B cell (primary cell): ENCODE results near the gene ARHGAP45. TPM values are rescaled to one million over a fixed set of nuclear protein-coding genes. Genes with fewer than 3 reads are reported as not detected.

Source experiments
- ATAC-seq: fragments of 200-7000 bp; cut with Tn5 transposase; one replicate; pipeline ENCODE4 v1.10.0; 2021; ENCODE audit warnings: low read depth, mild to moderate bottlenecking, moderate number of reproducible peaks, moderate library complexity
- CTCF ChIA-PET: fragments of 350-600 bp; sonication (Branson Sonifier 250); formaldehyde crosslinking; loops from one replicate; lab custom pipeline; 2021; ENCODE audit warnings: antibody characterized with exemption, inconsistent platforms; lab: Charles Lee
- POLR2A ChIA-PET: fragments of 350-600 bp; sonication (Branson Sonifier 250); formaldehyde crosslinking; loops from one replicate; lab custom pipeline; 2021; ENCODE audit warnings: antibody characterized with exemption; lab: Charles Lee
- DNase-seq: peaks from one replicate; pipeline ENCODE4 v3.0.0; 2013
- H2AFZ ChIP-seq: 2 replicates; pipeline ENCODE4 v1.6.1; 2012; ENCODE audit warnings: mild to moderate bottlenecking, low read depth, low read length; ENCODE audit not compliant: insufficient read depth, poor library complexity, severe bottlenecking
- H3K27ac ChIP-seq, 2 donors: 1 replicate in 1 of 2; 2 replicates in 1 of 2; pipeline ENCODE4 v1.5.1; 2012 to 2013; ENCODE audit warnings: low read length in 2 of 2, mild to moderate bottlenecking in 2 of 2, moderate library complexity in 1 of 2
- H3K27me3 ChIP-seq, 4 experiments: fragments of 200-600 bp in 1 of 4; sonication (generic) in 1 of 4; replicated peaks in 1 of 4; 1 replicate in 2 of 4; 2 replicates in 2 of 4; pipeline versions ENCODE4 v1.6.1 to v1.7.0; 2013 to 2016; ENCODE audit warnings: low read length in 3 of 4, mild to moderate bottlenecking in 2 of 4, mixed read lengths in 1 of 4, moderate library complexity in 1 of 4; ENCODE audit not compliant: insufficient read depth in 4 of 4, control insufficient read depth in 3 of 4; ENCODE audit errors: control extremely low read depth in 1 of 4
- H3K36me3 ChIP-seq, 2 experiments: replicated peaks in 1 of 2; 1 replicate in 1 of 2; 2 replicates in 1 of 2; pipeline versions ENCODE4 v1.6.1 to v1.7.1; 2013; ENCODE audit warnings: low read length in 1 of 2; ENCODE audit not compliant: insufficient read depth in 2 of 2, control insufficient read depth in 1 of 2; ENCODE audit errors: control extremely low read depth in 1 of 2, extremely low read depth in 1 of 2
- H3K4me1 ChIP-seq, 2 donors: fragments of 200-600 bp in 1 of 2; sonication (generic) in 1 of 2; 1 replicate in 1 of 2; 2 replicates in 1 of 2; pipeline versions ENCODE4 v1.5.1 to v1.6.1; 2013 to 2017; ENCODE audit warnings: low read length in 2 of 2; ENCODE audit not compliant: control insufficient read depth in 2 of 2, insufficient read depth in 2 of 2
- H3K4me2 ChIP-seq: replicated peaks from 2 replicates; pipeline ENCODE3; 2012; ENCODE audit warnings: mild to moderate bottlenecking, low read depth, low read length; ENCODE audit not compliant: poor library complexity, severe bottlenecking
- H3K4me3 ChIP-seq, 5 experiments: fragments of 200-600 bp in 1 of 5; sonication (generic) in 1 of 5; 1 replicate in 3 of 5; 2 replicates in 2 of 5; pipeline versions ENCODE4 v1.5.1 to v1.7.0; 2011 to 2016; ENCODE audit warnings: low read length in 4 of 5, mild to moderate bottlenecking in 4 of 5, low read depth in 2 of 5, control low read depth in 1 of 5, moderate library complexity in 1 of 5; ENCODE audit not compliant: insufficient read depth in 1 of 5; ENCODE audit errors: control extremely low read depth in 1 of 5, extremely low read depth in 1 of 5
- H3K79me2 ChIP-seq: fragments of 200-600 bp; sonication (generic); one replicate; pipeline ENCODE4 v1.6.0; 2016; ENCODE audit warnings: low read length; ENCODE audit not compliant: control insufficient read depth, insufficient read depth
- H3K9ac ChIP-seq: fragments of 200-600 bp; sonication (generic); 2 replicates; pipeline ENCODE4 v1.6.1; 2017; ENCODE audit warnings: mild to moderate bottlenecking, low read length, moderate library complexity
- H3K9me3 ChIP-seq, 3 donors: one replicate each; pipeline versions ENCODE4 v1.6.1 to v1.7.1; 2013; ENCODE audit warnings: low read length in 2 of 3; ENCODE audit not compliant: control insufficient read depth in 2 of 3, insufficient read depth in 1 of 3; ENCODE audit errors: control extremely low read depth in 1 of 3
- H4K20me1 ChIP-seq: 2 replicates; pipeline ENCODE4 v1.6.0; 2012; ENCODE audit warnings: mild to moderate bottlenecking, low read length; ENCODE audit not compliant: insufficient read depth, control insufficient read depth, poor library complexity, severe bottlenecking
- H3K27ac Mint-ChIP-seq: one replicate; pipeline ENCODE4 v1.8.0; 2021; ENCODE audit warnings: mixed read lengths
- H3K27me3 Mint-ChIP-seq: one replicate; pipeline ENCODE4 v1.8.0; 2021; ENCODE audit warnings: mixed read lengths
- H3K4me1 Mint-ChIP-seq: one replicate; pipeline ENCODE4 v1.8.0; 2021; ENCODE audit warnings: mixed read lengths
- H3K4me3 Mint-ChIP-seq: one replicate; pipeline ENCODE4 v1.8.0; 2021; ENCODE audit warnings: mixed read lengths
- H3K9me3 Mint-ChIP-seq: one replicate; pipeline ENCODE4 v1.8.0; 2022; ENCODE audit warnings: mixed read lengths; ENCODE audit not compliant: insufficient read depth
- EZH2 ChIP-seq: IDR thresholded peaks from 2 replicates; pipeline ENCODE4 v1.6.1; 2012; ENCODE audit warnings: borderline replicate concordance, low read depth, mild to moderate bottlenecking, moderate library complexity, low read length; ENCODE audit not compliant: insufficient read depth, poor library complexity, severe bottlenecking
- WGBS: methylation state at CpG from one replicate; pipeline ENCODE4 v1.1.5; 2013; ENCODE audit warnings: missing lambda C conversion rate; ENCODE audit not compliant: insufficient coverage; 5-methylcytosine and 5-hydroxymethylcytosine counted together
- intact Hi-C: fragments of 100-400 bp; cut with micrococcal nuclease; formaldehyde crosslinking; loops from one replicate; pipeline ENCODE4 v1.10.0; 2022
- polyA plus RNA-seq: library from polyadenylated mRNA; depleted of rRNA; stranded (reverse); fragments of >200 nt; gene quantifications from 2 replicates; pipeline ENCODE4 v1.2.3, GENCODE V29; 2012
- total RNA-seq, 2 donors: library from RNA; stranded (reverse); fragments of 120-200 nt in 1 of 2; gene quantifications; 1 replicate in 1 of 2; 2 replicates in 1 of 2; pipeline versions ENCODE4 v1.2.3 to v1.2.4, GENCODE V29; 2013 to 2022
- TF ChIP-seq, protein P1 (sequence below): fragments of 200-600 bp; IDR thresholded peaks from one replicate; pipeline ENCODE4 v1.8.0; 2022; ENCODE audit warnings: antibody characterized with exemption, mild to moderate bottlenecking

The ARHGAP45 gene
- total and polyA plus RNA-seq, 2 donors (not counting 1 experiment from before 2014, with no cell fraction given), result 488 to 490 TPM

GRCh38 chr19:1026783-1027649 is 40.0 kb upstream of the ARHGAP45 start:
- Histone ChIP-seq H3K4me3 (peak overlapping the region; percentile 60 to 99 (median 87)), H2AFZ (peak overlapping the region; percentile 78), H3K27me3 (no peaks in the 10 kb centered on the region), H3K4me1 (peaks cover 16 to 31% of the 10 kb centered on the region in 2 donors), H3K9ac (peak overlapping the region; percentile 87), H3K79me2 (peaks cover 52% of the 10 kb centered on the region), H3K4me2 (peak overlapping the region; percentile 91), H3K9me3 (no peaks in the 10 kb centered on the region), H3K36me3 (peaks cover 0 to 21% of the 10 kb centered on the region in 2 experiments), H3K27ac (peak overlapping the region; percentile 72 to 85), H4K20me1 (peaks cover 52% of the 10 kb centered on the region)
- Mint-ChIP-seq H3K9me3 (no peaks in the 10 kb centered on the region), H3K4me1 (peaks cover 24% of the 10 kb centered on the region), H3K27ac (peak overlapping the region; percentile 91), H3K27me3 (no peaks in the 10 kb centered on the region), H3K4me3 (peak overlapping the region; percentile 94)
- intact Hi-C loops, result loop anchor here (10.0 kb wide), 1 partner anchor 218 kb away; the partner anchor contains the start of genes ATP5F1D and MIDN
- no peak for TF ChIP-seq EZH2
- TF ChIP-seq, protein P1, sequence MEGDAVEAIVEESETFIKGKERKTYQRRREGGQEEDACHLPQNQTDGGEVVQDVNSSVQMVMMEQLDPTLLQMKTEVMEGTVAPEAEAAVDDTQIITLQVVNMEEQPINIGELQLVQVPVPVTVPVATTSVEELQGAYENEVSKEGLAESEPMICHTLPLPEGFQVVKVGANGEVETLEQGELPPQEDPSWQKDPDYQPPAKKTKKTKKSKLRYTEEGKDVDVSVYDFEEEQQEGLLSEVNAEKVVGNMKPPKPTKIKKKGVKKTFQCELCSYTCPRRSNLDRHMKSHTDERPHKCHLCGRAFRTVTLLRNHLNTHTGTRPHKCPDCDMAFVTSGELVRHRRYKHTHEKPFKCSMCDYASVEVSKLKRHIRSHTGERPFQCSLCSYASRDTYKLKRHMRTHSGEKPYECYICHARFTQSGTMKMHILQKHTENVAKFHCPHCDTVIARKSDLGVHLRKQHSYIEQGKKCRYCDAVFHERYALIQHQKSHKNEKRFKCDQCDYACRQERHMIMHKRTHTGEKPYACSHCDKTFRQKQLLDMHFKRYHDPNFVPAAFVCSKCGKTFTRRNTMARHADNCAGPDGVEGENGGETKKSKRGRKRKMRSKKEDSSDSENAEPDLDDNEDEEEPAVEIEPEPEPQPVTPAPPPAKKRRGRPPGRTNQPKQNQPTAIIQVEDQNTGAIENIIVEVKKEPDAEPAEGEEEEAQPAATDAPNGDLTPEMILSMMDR, result no peak
- peak; percentile 31 for ATAC-seq
- peak; percentile 82 for DNase-seq
- ChIA-PET POLR2A (interaction anchor here (0.5 to 6.9 kb wide), 19 partner anchors 8 to 302 kb away, joined by 3 to 91 read pairs (median 5); partner anchors contain the start of genes ABCA7, ARHGAP45, CIRBP and WDR18), CTCF (interaction anchor here (1.2 to 3.9 kb wide), 11 partner anchors 9 to 217 kb away, joined by 3 to 16 read pairs (median 9); partner anchors contain the start of genes ABCA7, ARHGAP45 and WDR18)
- 0% methylated on average over 26 of the region's 36 CpGs for WGBS
